Caco-2 (cell line): ENCODE results near the gene TRIM26. TPM values are rescaled to one million over a fixed set of nuclear protein-coding genes. Genes with fewer than 3 reads are reported as not detected.
"Not testable (repeated sequence)": the region's sequence is repeated elsewhere in the genome, so short reads cannot be mapped to it uniquely, and the experiment has no call there.

Experiments used
- BruUV-seq: library from RNA; stranded (reverse); fragments of 400-500 nt; replicated peaks from 2 replicates; lab custom pipeline; 2021; lab: Mats Ljungman, UMichigan
- CTCF ChIA-PET: fragments of 300-600 bp; sonication (Branson Sonifier 250); formaldehyde crosslinking; loops from one replicate; lab custom pipeline; 2022; ENCODE audit warnings: antibody characterized with exemption; lab: Charles Lee
- POLR2A ChIA-PET: fragments of 300-600 bp; sonication (Branson Sonifier 250); formaldehyde crosslinking; loops from one replicate; lab custom pipeline; 2022; ENCODE audit warnings: antibody characterized with exemption; lab: Charles Lee
- DNase-seq, 2 experiments: peaks; one replicate each; pipeline versions ENCODE4 v3.0.0 to v3.0.0-alpha.2; 2020 to 2022
- H3K27me3 ChIP-seq: replicated peaks from 2 replicates; pipeline ENCODE4 v1.6.0; 2011; ENCODE audit warnings: low read length; ENCODE audit not compliant: control insufficient read depth, insufficient read depth
- H3K36me3 ChIP-seq: 2 replicates; pipeline ENCODE4 v1.5.1; 2011; ENCODE audit warnings: low read length; ENCODE audit not compliant: control insufficient read depth, insufficient read depth
- H3K4me1 ChIP-seq: fragments of 250-450 bp; sonication (Bioruptor Pico); 2 replicates; pipeline ENCODE4 v1.5.1; 2020; ENCODE audit warnings: mild to moderate bottlenecking
- H3K4me3 ChIP-seq: 2 replicates; pipeline ENCODE4 v1.5.1; 2011; ENCODE audit warnings: low read depth, mild to moderate bottlenecking, control low read depth, low read length
- H3K9me3 ChIP-seq: fragments of 250-450 bp; sonication (Bioruptor Pico); 2 replicates; pipeline ENCODE4 v1.5.1; 2020; ENCODE audit warnings: mild to moderate bottlenecking, moderate library complexity
- H3K27ac Mint-ChIP-seq: one replicate; pipeline ENCODE4 v1.8.0; 2022; ENCODE audit warnings: mixed read lengths; ENCODE audit not compliant: unreplicated experiment
- H3K27me3 Mint-ChIP-seq: one replicate; pipeline ENCODE4 v1.8.0; 2022; ENCODE audit warnings: mixed read lengths; ENCODE audit not compliant: insufficient read depth, unreplicated experiment
- H3K36me3 Mint-ChIP-seq: one replicate; pipeline ENCODE4 v1.8.0; 2022; ENCODE audit warnings: mild to moderate bottlenecking, mixed read lengths; ENCODE audit not compliant: insufficient read depth, unreplicated experiment
- H3K4me1 Mint-ChIP-seq: one replicate; pipeline ENCODE4 v1.8.0; 2022; ENCODE audit warnings: low read depth, mixed read lengths; ENCODE audit not compliant: unreplicated experiment
- H3K4me3 Mint-ChIP-seq: one replicate; pipeline ENCODE4 v1.8.0; 2022; ENCODE audit warnings: mild to moderate bottlenecking, moderate library complexity, mixed read lengths; ENCODE audit not compliant: unreplicated experiment
- H3K9me3 Mint-ChIP-seq: one replicate; pipeline ENCODE4 v1.8.0; 2022; ENCODE audit warnings: mixed read lengths; ENCODE audit not compliant: unreplicated experiment
- intact Hi-C: fragments of 100-400 bp; cut with micrococcal nuclease; formaldehyde crosslinking; loops from one replicate; pipeline ENCODE4 v1.10.0; 2022; ENCODE audit not compliant: unreplicated experiment
- total RNA-seq: library from RNA; stranded (reverse); gene quantifications from 2 replicates; pipeline ENCODE4 v1.2.3, GENCODE V29; 2022
- TF ChIP-seq, protein P1 (sequence below), 2 experiments: fragments of 200-600 bp in 1 of 2; IDR thresholded peaks; 1 replicate in 1 of 2; 2 replicates in 1 of 2; pipeline versions ENCODE4 v1.5.1 to v1.8.0; 2011 to 2022; ENCODE audit warnings: antibody characterized with exemption in 1 of 2, control low read depth in 1 of 2, inconsistent platforms in 1 of 2, low read depth in 1 of 2, low read length in 1 of 2, mild to moderate bottlenecking in 1 of 2, moderate library complexity in 1 of 2; ENCODE audit not compliant: insufficient read depth in 1 of 2, severe bottlenecking in 1 of 2, unreplicated experiment in 1 of 2

The TRIM26 gene
- total RNA-seq, 1 experiment from 2014 or later: 49.0 TPM

DNA sequence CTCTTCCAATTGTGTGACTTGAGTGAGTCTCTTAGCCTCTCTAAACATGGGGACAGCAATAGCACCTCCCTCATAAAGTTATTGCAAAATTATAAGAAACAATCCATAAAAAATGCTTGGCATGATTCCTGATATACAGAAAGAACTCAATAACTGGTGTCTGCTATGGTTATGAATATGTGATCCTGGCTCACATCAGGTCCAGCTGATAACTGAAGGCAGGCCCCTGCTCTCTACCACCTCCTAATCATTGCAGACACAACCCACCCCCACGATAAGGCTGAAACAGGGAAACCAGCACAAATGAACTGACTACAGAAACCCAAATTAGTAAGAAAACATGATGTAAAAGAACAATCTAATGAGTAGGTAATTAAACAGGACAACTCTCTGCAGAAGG, 44.5 kb downstream of the TRIM26 start:
- no TSS peak for BruUV-seq
- no peak for DNase-seq
- Mint-ChIP-seq H3K27me3 (no peaks in the 10 kb centered on the region), H3K36me3 (no peaks in the 10 kb centered on the region), H3K9me3 (no peaks in the 10 kb centered on the region), H3K4me1 (peaks cover 7% of the 10 kb centered on the region), H3K4me3 (no peak overlapping the region), H3K27ac (no peak overlapping the region)
- H3K27me3 ChIP-seq: no peaks in the 10 kb centered on the region
- intact Hi-C loops: no loop called here
- peaks cover 3% of the 10 kb centered on the region for H3K36me3 ChIP-seq
- CTCF ChIA-PET: no interaction called here
- H3K4me1 ChIP-seq: no peaks in the 10 kb centered on the region
- TF ChIP-seq, protein P1, sequence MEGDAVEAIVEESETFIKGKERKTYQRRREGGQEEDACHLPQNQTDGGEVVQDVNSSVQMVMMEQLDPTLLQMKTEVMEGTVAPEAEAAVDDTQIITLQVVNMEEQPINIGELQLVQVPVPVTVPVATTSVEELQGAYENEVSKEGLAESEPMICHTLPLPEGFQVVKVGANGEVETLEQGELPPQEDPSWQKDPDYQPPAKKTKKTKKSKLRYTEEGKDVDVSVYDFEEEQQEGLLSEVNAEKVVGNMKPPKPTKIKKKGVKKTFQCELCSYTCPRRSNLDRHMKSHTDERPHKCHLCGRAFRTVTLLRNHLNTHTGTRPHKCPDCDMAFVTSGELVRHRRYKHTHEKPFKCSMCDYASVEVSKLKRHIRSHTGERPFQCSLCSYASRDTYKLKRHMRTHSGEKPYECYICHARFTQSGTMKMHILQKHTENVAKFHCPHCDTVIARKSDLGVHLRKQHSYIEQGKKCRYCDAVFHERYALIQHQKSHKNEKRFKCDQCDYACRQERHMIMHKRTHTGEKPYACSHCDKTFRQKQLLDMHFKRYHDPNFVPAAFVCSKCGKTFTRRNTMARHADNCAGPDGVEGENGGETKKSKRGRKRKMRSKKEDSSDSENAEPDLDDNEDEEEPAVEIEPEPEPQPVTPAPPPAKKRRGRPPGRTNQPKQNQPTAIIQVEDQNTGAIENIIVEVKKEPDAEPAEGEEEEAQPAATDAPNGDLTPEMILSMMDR (IDR thresholded peaks at IDR 0.05; ENCODE audit: insufficient read depth in 1 of 2, low read depth in 1 of 2, low read length in 1 of 2, severe bottlenecking in 1 of 2, unreplicated experiment in 1 of 2): no peak
- H3K4me3 ChIP-seq: no peak overlapping the region
- POLR2A ChIA-PET: no interaction called here
- no peaks in the 10 kb centered on the region for H3K9me3 ChIP-seq

DNA sequence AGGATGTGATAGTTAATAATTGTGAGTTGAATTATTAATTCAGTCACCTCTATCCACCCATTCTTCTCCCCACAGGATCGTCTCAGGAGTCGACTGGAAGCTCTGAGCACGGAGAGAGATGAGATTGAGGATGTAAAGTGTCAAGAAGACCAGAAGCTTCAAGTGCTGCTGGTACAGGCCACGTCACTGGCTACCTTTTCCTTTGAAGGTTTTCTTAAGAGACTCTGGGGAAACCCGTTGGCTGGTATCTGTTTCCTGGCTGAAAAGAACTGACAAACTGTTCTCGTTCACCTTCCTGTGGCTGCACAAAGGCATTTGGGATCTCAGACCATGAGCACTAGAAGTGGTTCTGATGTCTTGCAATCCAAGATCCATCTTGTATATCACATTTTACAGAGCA, 46.1 kb downstream of the TRIM26 start:
- H3K4me1 Mint-ChIP-seq: peaks cover 12% of the 10 kb centered on the region
- no TSS peak for BruUV-seq
- POLR2A ChIA-PET: no interaction called here
- no peaks in the 10 kb centered on the region for H3K36me3 Mint-ChIP-seq
- H3K9me3 ChIP-seq: no peaks in the 10 kb centered on the region
- no peak overlapping the region for H3K4me3 ChIP-seq
- no peaks in the 10 kb centered on the region for H3K27me3 ChIP-seq
- H3K4me1 ChIP-seq: no peaks in the 10 kb centered on the region
- peaks cover 3% of the 10 kb centered on the region for H3K36me3 ChIP-seq
- H3K4me3 Mint-ChIP-seq: no peak overlapping the region
- intact Hi-C loops: no loop called here
- DNase-seq: no peak
- H3K27ac Mint-ChIP-seq: no peak overlapping the region
- H3K27me3 Mint-ChIP-seq: no peaks in the 10 kb centered on the region
- CTCF ChIA-PET: interaction anchor here (0.6 kb wide), 1 partner anchor 51 kb away, joined by 4 read pairs; no protein-coding TSS in a partner anchor
- H3K9me3 Mint-ChIP-seq: no peaks in the 10 kb centered on the region
- TF ChIP-seq, protein P1 (IDR thresholded peaks at IDR 0.05; ENCODE audit: insufficient read depth in 1 of 2, low read depth in 1 of 2, low read length in 1 of 2, severe bottlenecking in 1 of 2, unreplicated experiment in 1 of 2): no peak

DNA sequence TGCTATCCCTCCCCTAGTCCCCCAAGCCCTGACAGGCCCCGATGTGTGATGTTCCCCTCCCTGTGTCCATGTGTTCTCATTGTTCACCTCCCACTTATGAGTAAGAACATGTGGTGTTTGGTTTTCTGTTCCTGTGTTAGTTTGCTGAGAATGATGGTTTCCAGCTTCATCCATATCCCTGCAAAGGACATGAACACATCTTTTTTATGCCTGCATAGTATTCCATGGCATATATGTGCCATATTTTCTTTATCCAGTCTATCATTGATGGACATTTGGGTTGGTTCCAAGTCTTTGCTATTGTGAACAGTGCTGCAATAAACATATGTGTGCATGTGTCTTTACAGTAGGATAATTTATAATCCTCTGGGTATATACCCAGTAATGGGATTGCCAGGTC, 48.0 kb downstream of the TRIM26 start:
- BruUV-seq, POLR2A ChIA-PET, intact Hi-C loops, H3K36me3 ChIP-seq, H3K9me3 Mint-ChIP-seq, H3K36me3 Mint-ChIP-seq, H3K27me3 Mint-ChIP-seq, H3K4me3 ChIP-seq, H3K4me1 ChIP-seq, H3K27me3 ChIP-seq, DNase-seq, CTCF ChIA-PET, H3K27ac Mint-ChIP-seq, H3K9me3 ChIP-seq: not testable (repeated sequence)
- H3K4me3 Mint-ChIP-seq: peak overlapping the region; percentile 92
- H3K4me1 Mint-ChIP-seq: peaks cover 14% of the 10 kb centered on the region
